HUES48 (cell line): Measurements from ENCODE around the gene LHPP.
"Not testable (repeated sequence)": the region's sequence is repeated elsewhere in the genome, so short reads cannot be mapped to it uniquely, and the experiment has no call there.

Source experiments
- H3K27ac ChIP-seq: one replicate; pipeline ENCODE4 v1.7.0; 2013; ENCODE audit warnings: low read depth, low read length, inconsistent platforms
- H3K27me3 ChIP-seq: 2 replicates; pipeline ENCODE4 v1.6.1; 2013; ENCODE audit warnings: mild to moderate bottlenecking, low read length; ENCODE audit not compliant: control insufficient read depth, insufficient read depth
- H3K36me3 ChIP-seq: 2 replicates; pipeline ENCODE4 v1.6.1; 2013; ENCODE audit warnings: low read length; ENCODE audit not compliant: control insufficient read depth, insufficient read depth
- H3K4me1 ChIP-seq: 2 replicates; pipeline ENCODE4 v1.6.1; 2013; ENCODE audit warnings: mild to moderate bottlenecking, low read length; ENCODE audit not compliant: control insufficient read depth, insufficient read depth
- H3K4me3 ChIP-seq: 2 replicates; pipeline ENCODE4 v1.5.1; 2013; ENCODE audit warnings: mild to moderate bottlenecking, low read depth, low read length
- H3K9ac ChIP-seq: 2 replicates; pipeline ENCODE4 v1.6.1; 2013; ENCODE audit warnings: mild to moderate bottlenecking, low read depth, low read length, moderate library complexity
- H3K9me3 ChIP-seq: 2 replicates; pipeline ENCODE4 v1.6.1; 2013; ENCODE audit warnings: low read length; ENCODE audit not compliant: control insufficient read depth, insufficient read depth

Gene LHPP

DNA sequence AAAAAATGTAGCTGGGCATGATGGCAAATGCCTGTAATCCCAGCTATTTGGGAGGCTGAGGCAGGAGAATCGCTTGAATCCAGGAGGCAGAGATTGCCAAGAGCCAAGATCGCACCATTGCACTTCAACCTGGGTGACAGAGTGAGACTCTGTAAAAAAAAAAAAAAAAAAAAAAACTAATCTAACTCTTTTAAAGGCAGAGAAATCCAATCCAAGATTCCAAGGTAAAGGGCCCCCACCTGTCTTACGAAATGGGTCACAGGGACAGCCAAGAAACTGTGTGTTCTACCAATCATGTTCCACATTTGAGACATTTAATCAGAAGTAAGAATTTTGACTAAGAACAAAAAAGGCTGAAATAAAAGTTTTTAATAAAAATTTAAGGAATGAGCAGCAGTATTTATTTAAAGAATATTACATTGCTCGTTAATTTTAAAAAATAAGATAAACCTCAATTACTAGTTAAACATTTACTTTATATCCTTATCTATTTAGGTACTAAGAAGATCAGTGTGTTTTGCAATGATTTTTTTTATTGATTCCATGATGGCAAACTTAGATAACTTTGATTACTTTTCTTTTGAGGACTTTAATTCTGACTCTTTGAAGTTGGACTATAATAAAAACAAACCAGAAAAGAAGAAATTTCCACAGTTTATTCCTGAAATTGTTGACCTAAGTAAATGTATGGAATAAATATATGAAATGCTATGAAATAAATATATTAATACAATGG, 36.2 kb upstream of the LHPP start:
- no peak overlapping the region for H3K4me3 ChIP-seq

GRCh38 chr10:124428207-124428777, 33.3 kb upstream of the LHPP start:
- Histone ChIP-seq H3K27ac (no peak overlapping the region), H3K36me3 (no peaks in the 10 kb centered on the region), H3K4me1 (peaks cover 9% of the 10 kb centered on the region), H3K27me3 (no peaks in the 10 kb centered on the region), H3K9ac (no peak overlapping the region), H3K9me3 (no peaks in the 10 kb centered on the region), H3K4me3 (no peak overlapping the region)

More for the DNA sequence above, 36.2 kb upstream of the LHPP start:
- Histone ChIP-seq H3K9ac (no peak overlapping the region), H3K36me3 (no peaks in the 10 kb centered on the region), H3K9me3 (no peaks in the 10 kb centered on the region), H3K4me1 (peaks cover 9% of the 10 kb centered on the region), H3K27me3 (peaks cover 6% of the 10 kb centered on the region), H3K27ac (no peak overlapping the region)

DNA sequence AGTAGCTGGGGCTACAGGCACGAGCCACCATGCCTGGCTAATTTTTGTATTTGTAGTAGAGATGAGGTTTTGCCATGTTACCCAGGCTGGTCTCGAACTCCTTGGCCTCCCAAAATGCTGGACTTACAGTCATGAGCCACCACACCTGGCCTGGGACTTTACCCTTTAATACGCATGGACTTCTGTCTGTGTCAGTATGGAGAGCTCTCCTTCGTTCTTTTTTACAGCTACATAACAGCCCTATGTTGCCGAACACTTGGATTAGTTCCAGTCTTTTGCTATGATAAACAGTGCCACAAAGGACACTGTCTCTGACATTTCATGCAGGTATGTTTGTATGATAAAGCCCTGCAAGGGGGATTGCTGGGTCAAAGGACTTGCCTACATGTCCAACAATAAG, 32.0 kb upstream of the LHPP start:
- Histone ChIP-seq H3K27ac (no peak overlapping the region), H3K36me3 (no peaks in the 10 kb centered on the region), H3K27me3 (no peaks in the 10 kb centered on the region), H3K9ac (no peak overlapping the region), H3K4me3 (no peak overlapping the region), H3K4me1 (peaks cover 6% of the 10 kb centered on the region), H3K9me3 (no peaks in the 10 kb centered on the region)

GRCh38 chr10:124430077-124430476, 31.5 kb upstream of the LHPP start:
- no peaks in the 10 kb centered on the region for H3K27me3 ChIP-seq
- H3K36me3 ChIP-seq: no peaks in the 10 kb centered on the region
- no peak overlapping the region for H3K9ac ChIP-seq
- H3K4me3 ChIP-seq: no peak overlapping the region
- H3K9me3 ChIP-seq: no peaks in the 10 kb centered on the region
- peaks cover 6% of the 10 kb centered on the region for H3K4me1 ChIP-seq
- H3K27ac ChIP-seq: no peak overlapping the region

DNA sequence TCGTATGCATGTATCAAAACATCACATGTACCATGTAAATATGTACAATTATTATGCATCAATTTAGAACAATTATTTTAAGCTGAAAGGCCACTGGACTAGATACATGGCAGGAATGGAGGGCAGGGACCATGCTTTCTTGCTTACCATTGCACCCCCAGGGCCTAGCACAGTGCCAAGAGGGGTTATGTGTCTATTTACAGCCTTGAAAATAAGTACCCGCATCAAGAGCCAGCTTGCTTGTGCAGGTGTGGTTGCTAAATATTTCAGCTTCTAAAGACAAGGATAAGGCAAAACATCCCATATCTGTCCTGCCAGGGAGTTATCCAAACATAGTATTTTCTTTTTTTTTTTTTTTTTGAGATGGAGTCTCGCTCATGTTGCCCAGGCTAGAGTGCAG, 28.2 kb upstream of the LHPP start:
- H3K4me1 ChIP-seq: peaks cover 6% of the 10 kb centered on the region
- no peak overlapping the region for H3K9ac ChIP-seq
- no peaks in the 10 kb centered on the region for H3K27me3 ChIP-seq
- no peaks in the 10 kb centered on the region for H3K36me3 ChIP-seq
- H3K27ac ChIP-seq: no peak overlapping the region
- H3K9me3 ChIP-seq: no peaks in the 10 kb centered on the region
- no peak overlapping the region for H3K4me3 ChIP-seq

DNA sequence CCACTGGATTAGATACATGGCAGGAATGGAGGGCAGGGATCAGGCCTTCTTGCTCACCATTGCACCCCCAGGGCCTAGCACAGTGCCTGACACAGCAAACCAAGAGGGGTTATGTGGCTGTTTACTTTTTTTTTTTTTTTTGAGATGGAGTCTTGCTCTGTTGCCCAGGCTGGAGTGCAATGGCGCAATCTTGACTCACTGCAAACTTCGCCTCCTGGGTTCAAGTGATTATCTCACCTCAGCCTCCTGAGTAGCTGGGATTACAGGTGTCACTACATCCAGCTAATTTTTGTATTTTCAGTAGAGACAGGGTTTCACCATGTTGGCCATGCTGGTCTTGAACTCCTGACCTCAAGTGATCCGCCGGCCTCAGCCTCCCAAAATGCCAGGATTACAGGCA, 25.9 kb upstream of the LHPP start:
- not testable (repeated sequence) for H3K9ac ChIP-seq, H3K27ac ChIP-seq, H3K27me3 ChIP-seq

DNA sequence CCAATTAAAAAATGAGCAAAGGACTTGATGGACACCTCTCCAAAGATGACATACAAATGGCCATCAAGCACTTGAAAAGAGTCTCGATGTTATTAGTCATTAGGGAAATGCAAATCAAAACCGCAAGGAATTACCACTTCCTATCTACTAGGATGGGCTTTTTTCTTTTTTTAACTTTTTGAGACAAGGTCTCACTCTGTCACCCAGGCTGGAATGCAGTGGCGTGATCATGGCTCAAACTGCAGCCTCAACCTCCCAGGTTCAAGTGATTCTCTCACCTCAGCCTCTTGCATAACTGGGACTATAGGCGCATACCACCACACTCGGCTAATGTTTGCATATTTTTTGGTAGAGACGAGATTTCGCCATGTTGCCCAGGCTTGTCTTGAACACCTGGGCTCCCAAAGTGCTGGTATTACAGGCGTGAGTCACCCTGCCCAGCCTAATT, 25.4 kb upstream of the LHPP start:
- no peak overlapping the region for H3K27ac ChIP-seq

More for the DNA sequence above, 25.9 kb upstream of the LHPP start:
- not testable (repeated sequence) for H3K36me3 ChIP-seq, H3K4me3 ChIP-seq, H3K4me1 ChIP-seq, H3K9me3 ChIP-seq

GRCh38 chr10:124441694-124442093, 19.9 kb upstream of the LHPP start:
- H3K27me3 ChIP-seq: peaks cover 21% of the 10 kb centered on the region
- H3K4me1 ChIP-seq, H3K36me3 ChIP-seq, H3K4me3 ChIP-seq, H3K9me3 ChIP-seq, H3K9ac ChIP-seq, H3K27ac ChIP-seq: not testable (repeated sequence)

More for the DNA sequence above, 25.4 kb upstream of the LHPP start:
- H3K27me3 ChIP-seq: no peaks in the 10 kb centered on the region
- no peaks in the 10 kb centered on the region for H3K36me3 ChIP-seq
- no peak overlapping the region for H3K9ac ChIP-seq
- no peak overlapping the region for H3K4me3 ChIP-seq
- no peaks in the 10 kb centered on the region for H3K4me1 ChIP-seq
- H3K9me3 ChIP-seq: no peaks in the 10 kb centered on the region

DNA sequence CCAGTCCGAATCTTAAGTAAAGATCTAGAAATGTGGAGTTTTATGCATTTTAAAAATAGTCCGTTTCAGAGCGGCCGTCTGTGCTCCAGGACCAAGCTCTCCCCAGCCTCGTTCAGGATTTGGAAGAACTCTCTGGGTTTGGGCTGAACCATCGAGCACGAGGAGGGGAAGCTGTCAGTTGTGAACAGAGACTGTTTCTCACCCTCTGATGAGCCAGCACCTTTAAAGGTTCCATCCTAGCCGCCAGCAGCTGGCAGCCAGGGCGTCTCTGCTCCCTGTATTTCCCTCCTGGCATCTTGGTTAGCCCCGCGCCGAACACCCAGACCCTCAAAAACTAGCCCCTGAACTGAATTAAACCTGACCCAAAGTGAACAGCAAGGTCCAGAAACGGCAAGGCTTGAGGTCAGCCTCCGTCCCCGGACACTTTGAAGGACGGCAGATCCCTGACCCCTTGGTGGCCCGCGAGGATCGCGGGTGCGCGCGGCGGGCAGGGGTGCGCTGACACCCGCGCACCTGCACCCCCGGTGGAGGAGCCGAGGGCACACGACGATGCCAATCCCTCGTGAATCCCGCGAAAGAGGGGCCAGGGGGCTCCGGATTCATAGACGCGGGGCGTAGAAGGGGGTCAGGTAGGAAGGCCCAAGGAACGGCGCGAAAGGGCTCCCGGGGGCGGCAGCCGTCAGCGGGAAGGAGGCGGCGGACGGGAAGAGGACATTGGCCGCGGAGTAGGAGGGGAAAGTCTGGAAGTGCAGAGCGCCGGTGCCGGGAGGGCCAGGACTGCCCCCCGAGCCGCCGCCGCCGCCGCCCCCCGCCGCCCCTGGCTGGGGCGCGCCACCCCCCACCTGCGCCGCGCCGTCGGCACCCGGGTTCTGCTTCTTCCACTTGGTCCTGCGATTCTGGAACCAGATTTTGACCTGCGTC, 14.5 kb upstream of the LHPP start:
- Histone ChIP-seq H3K9ac (no peak overlapping the region), H3K4me3 (peak overlapping the region; percentile 66), H3K9me3 (no peaks in the 10 kb centered on the region), H3K27ac (no peak overlapping the region), H3K36me3 (no peaks in the 10 kb centered on the region), H3K27me3 (peaks cover 71% of the 10 kb centered on the region), H3K4me1 (peaks cover 34% of the 10 kb centered on the region)

DNA sequence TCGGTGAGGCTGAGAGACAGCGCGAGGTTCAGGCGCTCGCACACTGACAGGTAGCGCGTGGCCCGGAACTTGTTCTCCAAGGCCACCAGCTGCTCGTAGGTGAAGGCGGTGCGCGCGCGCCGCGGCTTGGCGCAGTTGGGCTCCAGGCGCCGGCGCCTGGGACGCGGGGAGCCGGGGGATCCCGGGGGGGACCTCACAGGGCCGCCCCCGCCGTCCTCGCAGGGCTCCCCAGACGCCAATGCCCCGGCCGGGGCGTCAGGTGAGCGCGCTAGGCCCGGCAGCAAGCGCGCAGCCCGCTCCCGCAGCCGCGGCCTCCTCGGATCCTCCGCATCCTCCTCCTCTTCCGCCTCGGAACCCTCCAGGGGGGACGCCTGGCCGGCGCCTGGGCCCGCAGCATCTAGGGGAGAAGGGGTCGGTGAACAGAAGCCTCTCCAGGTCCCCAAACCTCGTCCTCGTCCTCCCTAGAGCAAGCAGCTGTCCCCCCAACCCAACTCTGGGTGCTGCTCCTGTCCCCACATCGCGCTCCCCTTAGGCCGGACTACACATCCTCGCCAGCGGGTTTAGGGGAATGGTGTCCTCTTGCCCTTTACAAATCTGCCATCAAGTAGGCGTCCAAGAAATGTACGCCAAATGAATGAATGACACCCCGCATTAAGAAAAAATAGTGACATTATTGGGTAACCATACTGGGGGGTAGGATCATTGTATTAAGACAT, 13.7 kb upstream of the LHPP start:
- H3K27ac ChIP-seq: no peak overlapping the region
- no peaks in the 10 kb centered on the region for H3K36me3 ChIP-seq
- no peak overlapping the region for H3K9ac ChIP-seq
- peaks cover 38% of the 10 kb centered on the region for H3K4me1 ChIP-seq
- H3K4me3 ChIP-seq: peak overlapping the region; percentile 66
- H3K27me3 ChIP-seq: peaks cover 78% of the 10 kb centered on the region
- H3K9me3 ChIP-seq: no peaks in the 10 kb centered on the region
